Measurements from ENCODE around the gene FAM163B.

Gene FAM163B

DNA sequence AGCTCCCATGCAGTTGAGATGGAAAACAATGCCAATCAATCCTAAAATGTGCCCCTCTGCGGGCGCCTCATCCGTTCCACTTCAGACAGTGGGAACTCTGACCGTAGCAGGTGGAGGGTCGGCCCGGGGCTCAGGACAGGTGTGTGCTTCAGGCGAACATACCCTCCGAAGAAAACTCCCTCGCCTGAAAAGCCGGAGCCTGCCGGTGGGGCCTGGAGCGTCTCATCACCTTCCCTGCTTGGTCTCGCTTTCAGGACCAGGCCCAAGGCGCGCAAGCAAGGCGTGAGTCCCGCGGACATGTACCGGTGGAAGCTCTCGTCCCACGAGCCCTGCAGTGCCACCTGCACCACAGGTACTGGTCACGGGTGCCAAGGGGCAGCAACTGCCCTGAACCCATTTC, 48.2 kb downstream of the FAM163B start:
- H3K4me3 ChIP-seq (ENCODE audit: control insufficient read depth, low read depth, low read length): no peak overlapping the region
- no peak for TF ChIP-seq CTCF (conservative IDR thresholded peaks at IDR 0.05; ENCODE audit: control insufficient read depth, insufficient read depth, low read depth, low read length)
- no peak for DNase-seq (ENCODE audit: low read depth)

DNA sequence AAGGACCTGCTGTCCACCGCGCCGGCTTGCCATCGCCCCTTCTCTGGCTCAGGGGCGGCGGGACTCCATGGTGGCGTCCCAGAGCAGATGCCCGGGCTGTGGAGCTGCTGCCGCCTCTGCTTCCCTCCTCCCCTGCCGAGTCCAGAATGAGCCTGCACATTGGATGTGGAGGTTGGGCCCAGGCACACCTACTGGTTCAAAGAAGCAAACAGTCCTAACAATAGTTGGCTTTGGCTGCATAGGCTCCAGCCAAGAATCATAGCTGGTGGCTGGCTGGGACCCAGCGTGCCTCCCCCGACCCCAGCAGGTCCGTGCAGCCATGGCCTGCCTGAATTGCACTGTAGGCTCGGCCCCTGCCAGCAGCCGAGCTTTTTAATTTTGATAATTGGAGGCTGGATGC, 48.9 kb downstream of the FAM163B start:
- no peak overlapping the region for H3K4me3 ChIP-seq (ENCODE audit: control insufficient read depth, low read depth, low read length)
- no peak for TF ChIP-seq CTCF (conservative IDR thresholded peaks at IDR 0.05; ENCODE audit: control insufficient read depth, insufficient read depth, low read depth, low read length)
- no peak for DNase-seq (ENCODE audit: low read depth)

DNA sequence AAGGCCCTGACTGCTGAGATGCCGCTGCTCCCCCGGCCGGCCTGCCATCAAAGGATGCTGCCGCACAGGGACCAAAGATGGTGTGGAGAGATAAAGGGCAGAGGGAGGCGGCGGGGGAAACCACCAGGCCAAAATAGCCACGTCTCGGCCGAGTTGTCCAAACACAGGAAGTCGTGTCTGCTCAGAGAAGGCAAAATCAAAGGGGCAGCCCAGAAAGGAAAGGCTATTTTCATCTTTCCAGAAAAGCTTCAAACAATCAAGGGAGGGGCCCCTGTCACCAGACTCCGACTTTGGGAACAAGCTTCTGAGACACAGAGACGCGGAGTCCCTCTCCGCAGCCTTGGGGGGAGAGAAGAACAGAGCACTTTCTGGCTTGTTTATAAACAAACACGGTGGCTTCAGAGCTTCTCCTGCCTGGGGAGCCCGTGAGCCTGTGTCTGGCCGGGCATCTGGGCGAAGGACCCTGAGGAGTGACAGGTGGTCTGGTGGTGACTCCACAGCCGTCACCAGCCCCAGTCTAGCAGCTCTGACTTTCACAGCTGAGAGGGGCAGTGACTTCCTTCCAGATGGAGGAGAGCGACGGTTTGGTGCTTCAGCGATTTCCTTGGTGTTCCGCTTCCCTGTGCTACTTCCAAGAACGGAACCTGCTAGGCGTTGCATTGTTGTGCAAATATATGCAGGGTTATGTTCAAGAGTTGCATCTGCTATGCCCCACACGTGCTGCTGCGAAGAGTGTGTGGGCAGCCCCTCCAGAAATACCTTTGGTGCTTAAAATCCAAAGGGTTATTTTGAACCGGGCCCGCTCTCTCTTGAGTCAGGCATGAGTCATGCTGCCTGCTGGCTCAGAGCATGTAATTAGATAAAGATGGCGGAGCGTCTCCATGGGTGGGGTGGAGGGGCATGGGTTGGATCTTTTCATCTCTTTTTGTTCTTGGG, 50.7 kb downstream of the FAM163B start:
- no peak for TF ChIP-seq CTCF (conservative IDR thresholded peaks at IDR 0.05; ENCODE audit: control insufficient read depth, insufficient read depth, low read depth, low read length)
- no peak overlapping the region for H3K4me3 ChIP-seq (ENCODE audit: control insufficient read depth, low read depth, low read length)
- DNase-seq (ENCODE audit: low read depth): peak; percentile 82

GRCh38 chr9:133557581-133557980, 51.6 kb downstream of the FAM163B start:
- no peak overlapping the region for H3K4me3 ChIP-seq (ENCODE audit: control insufficient read depth, low read depth, low read length)
- TF ChIP-seq CTCF (conservative IDR thresholded peaks at IDR 0.05; ENCODE audit: control insufficient read depth, insufficient read depth, low read depth, low read length): no peak
- no peak for DNase-seq (ENCODE audit: low read depth)

DNA sequence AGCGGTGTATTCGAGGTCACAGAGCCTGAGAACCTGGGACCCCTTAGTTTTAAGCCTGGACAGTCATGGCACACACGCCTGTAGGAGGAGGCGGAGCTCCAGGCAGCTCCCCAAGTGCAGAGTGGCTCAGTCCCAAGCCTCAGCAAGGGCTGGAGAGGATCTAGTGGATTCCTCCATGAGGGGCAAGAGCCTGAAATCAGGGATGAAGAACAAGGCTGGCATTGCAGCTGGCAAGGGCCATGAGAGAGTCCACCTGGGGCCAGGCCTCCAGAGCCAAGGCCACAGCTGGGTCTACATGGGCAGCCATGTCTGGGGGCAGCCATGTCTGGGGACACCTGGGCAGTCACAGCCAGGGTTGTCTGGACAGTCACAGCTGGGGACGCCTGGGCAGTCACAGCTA, 52.8 kb downstream of the FAM163B start:
- DNase-seq (ENCODE audit: low read depth): no peak
- no peak for TF ChIP-seq CTCF (conservative IDR thresholded peaks at IDR 0.05; ENCODE audit: control insufficient read depth, insufficient read depth, low read depth, low read length)
- H3K4me3 ChIP-seq (ENCODE audit: control insufficient read depth, low read depth, low read length): no peak overlapping the region

DNA sequence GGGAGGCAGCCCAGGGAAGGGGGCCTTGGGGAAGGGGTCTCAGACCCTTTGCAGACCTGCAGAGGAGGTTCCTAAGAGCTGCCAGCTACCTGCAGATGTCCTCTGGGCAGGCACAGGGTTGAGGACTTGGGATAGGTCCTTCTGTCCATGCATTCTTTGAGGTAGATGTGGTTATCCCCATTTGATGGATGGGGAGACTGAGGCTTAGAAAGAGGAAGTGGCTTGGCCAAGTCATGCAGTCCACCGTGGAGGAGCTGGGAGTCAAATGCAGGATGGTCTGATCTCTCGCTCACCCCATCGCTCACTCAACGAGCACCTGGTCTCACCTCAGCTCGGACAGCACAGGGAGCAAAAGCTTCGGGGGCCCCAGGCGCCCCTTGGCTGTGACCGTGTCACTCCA, 54.5 kb downstream of the FAM163B start:
- TF ChIP-seq CTCF (conservative IDR thresholded peaks at IDR 0.05; ENCODE audit: control insufficient read depth, insufficient read depth, low read depth, low read length): no peak
- no peak for DNase-seq (ENCODE audit: low read depth)
- H3K4me3 ChIP-seq (ENCODE audit: control insufficient read depth, low read depth, low read length): no peak overlapping the region
